ENCODE results near the gene BLTP3B. TPM values are rescaled to one million over a fixed set of nuclear protein-coding genes. Genes with fewer than 3 reads are reported as not detected.
A peak's percentile ranks its signal among the peaks of the same experiment; 100 is the strongest.

Gene BLTP3B
- total and polyA plus RNA-seq, 11 donors = 3.7 to 22.4 (median 16.2) TPM

DNA sequence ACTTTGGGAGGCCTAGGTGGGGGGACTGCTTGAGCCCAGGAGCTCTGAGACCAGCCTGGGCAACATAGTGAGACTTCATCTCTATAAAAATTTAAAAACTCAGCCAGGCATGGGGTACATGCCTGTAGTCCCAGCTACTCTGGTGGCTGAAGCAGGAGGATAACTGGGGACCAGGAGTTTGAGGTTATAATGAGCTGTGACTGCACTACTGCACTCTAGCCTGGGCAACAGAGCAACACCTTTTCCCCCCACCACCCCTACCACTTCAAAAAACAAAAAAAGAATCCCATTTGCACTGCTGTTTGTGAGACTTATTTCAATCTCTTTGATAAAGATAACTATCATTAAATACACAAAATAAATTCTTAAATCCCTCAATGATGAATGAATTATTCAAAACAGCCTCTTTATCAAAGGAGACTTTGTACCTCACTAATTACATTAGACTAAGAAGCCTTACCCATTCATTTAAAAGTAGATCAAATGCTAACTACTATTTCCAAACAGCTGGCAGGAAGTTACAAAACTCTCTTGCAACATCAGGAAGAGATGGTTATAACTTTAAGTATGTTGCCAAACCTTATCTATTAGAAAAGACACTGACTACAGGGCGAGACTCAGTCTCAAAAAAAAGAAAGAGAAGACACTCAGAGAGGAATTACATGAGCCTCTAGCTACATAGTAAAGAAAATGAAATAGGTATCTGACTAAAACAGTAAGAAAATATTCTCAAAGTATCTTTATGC is 14.7 kb downstream of the BLTP3B start:
- H3K9me3 ChIP-seq = peaks cover 0 to 10% (median 0%) of the 10 kb centered on the region in 12 donors
- H3K4me1 ChIP-seq = peaks cover 0 to 38% (median 19%) of the 10 kb centered on the region in 12 donors
- no peak for DNase-seq
- no peak overlapping the region for H3K4me3 ChIP-seq
- TF ChIP-seq POLR2A (IDR thresholded peaks at IDR 0.05) = no peak
- TF ChIP-seq, protein P1, sequence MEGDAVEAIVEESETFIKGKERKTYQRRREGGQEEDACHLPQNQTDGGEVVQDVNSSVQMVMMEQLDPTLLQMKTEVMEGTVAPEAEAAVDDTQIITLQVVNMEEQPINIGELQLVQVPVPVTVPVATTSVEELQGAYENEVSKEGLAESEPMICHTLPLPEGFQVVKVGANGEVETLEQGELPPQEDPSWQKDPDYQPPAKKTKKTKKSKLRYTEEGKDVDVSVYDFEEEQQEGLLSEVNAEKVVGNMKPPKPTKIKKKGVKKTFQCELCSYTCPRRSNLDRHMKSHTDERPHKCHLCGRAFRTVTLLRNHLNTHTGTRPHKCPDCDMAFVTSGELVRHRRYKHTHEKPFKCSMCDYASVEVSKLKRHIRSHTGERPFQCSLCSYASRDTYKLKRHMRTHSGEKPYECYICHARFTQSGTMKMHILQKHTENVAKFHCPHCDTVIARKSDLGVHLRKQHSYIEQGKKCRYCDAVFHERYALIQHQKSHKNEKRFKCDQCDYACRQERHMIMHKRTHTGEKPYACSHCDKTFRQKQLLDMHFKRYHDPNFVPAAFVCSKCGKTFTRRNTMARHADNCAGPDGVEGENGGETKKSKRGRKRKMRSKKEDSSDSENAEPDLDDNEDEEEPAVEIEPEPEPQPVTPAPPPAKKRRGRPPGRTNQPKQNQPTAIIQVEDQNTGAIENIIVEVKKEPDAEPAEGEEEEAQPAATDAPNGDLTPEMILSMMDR (IDR thresholded peaks at IDR 0.05) = no peak
- ATAC-seq = peak; percentile 42 to 81 (median 61)
- no peaks in the 10 kb centered on the region for H3K36me3 ChIP-seq
- intact Hi-C loops (cut with DNase I) = no loop called here
- no peaks in the 10 kb centered on the region for H3K27me3 ChIP-seq
- H3K27ac ChIP-seq = peak overlapping the region in 4 of 12 donors; percentile 5 to 73 (median 39)
- 18 to 32% (median 25%) methylated on average over 1 of the region's 1 CpG for WGBS, 4 donors

DNA sequence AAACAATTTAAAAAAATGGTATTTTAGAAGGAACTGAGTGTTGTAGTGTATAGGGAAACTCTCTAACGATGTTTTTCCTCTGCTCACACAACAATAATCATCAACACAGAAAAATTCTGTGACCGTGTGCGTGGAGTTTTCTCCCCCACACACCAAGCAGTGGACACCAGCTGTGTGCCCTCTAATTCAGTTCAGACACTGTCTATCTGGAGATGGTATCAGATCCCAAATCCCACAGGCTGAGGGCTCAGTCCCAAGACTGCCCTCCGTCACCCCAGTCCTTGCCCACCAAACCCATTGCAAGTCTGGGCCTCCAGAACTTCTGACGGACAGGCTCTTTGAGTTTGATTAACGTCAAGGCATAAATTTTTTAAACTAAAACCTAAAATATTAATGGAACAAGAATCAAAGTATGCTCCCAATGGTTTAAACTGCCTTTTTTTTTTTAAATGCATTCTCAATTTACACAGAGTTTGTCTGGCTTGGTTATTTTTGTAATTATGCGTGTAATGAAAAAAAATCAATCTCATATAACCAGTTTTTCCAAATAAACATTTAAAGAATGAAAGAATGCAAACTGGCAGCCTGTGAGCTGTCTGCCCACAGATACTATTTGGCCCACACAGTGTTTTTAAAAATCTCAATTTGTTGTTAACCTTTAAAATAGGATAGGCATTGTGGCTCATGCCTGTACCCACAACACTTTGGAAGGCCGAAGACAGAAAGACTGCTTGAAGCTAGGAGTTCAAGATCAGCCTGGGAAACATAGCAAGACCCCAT is 19.2 kb downstream of the BLTP3B start:
- H3K27ac ChIP-seq = no peak overlapping the region

DNA sequence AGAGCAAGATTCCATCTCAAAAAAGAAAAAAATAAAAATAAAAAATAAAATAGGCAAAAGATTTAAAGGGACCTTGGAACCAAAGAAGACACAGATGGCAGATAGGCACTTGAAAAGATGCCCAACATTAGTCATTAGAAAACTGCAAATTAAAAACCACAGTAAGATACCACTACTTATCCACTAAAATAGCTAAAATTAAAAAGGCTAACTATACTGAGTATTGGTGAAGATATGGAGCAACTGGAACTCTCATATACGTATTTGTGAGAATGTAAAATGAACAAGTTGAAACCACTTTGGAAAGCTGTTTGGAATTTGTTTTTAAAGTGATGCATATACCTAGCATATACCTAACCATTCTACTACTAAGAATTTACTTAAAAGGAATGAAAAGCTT is 22.3 kb downstream of the BLTP3B start:
- Histone ChIP-seq H3K4me1 (peaks cover 0 to 10% (median 0%) of the 10 kb centered on the region in 12 donors), H3K36me3 (peaks cover 0 to 1% (median 0%) of the 10 kb centered on the region in 9 donors), H3K4me3 (no peak overlapping the region), H3K27ac (no peak overlapping the region), H3K27me3 (no peaks in the 10 kb centered on the region), H3K9me3 (peaks cover 0 to 25% (median 5%) of the 10 kb centered on the region in 12 donors)
- ATAC-seq (no peak), DNase-seq (no peak)
- WGBS, 4 donors = 96 to 100% (median 98%) methylated on average over 1 of the region's 1 CpG
- TF ChIP-seq POLR2A (IDR thresholded peaks at IDR 0.05) = no peak
- TF ChIP-seq, protein P1 (IDR thresholded peaks at IDR 0.05) = no peak
- intact Hi-C loops (cut with DNase I) = no loop called here

More for the DNA sequence above, 19.2 kb downstream of the BLTP3B start:
- Histone ChIP-seq H3K27me3 (no peaks in the 10 kb centered on the region), H3K9me3 (peaks cover 0 to 19% (median 2%) of the 10 kb centered on the region in 12 donors), H3K4me1 (peaks cover 0 to 36% (median 13%) of the 10 kb centered on the region in 12 donors), H3K36me3 (no peaks in the 10 kb centered on the region), H3K4me3 (no peak overlapping the region)
- WGBS, 4 donors = 89 to 93% (median 91%) methylated on average over 8 of the region's 8 CpGs
- no peak for ATAC-seq
- intact Hi-C loops (cut with DNase I) = no loop called here
- no peak for DNase-seq
- TF ChIP-seq, protein P1 (IDR thresholded peaks at IDR 0.05) = no peak
- no peak for TF ChIP-seq POLR2A (IDR thresholded peaks at IDR 0.05)

DNA sequence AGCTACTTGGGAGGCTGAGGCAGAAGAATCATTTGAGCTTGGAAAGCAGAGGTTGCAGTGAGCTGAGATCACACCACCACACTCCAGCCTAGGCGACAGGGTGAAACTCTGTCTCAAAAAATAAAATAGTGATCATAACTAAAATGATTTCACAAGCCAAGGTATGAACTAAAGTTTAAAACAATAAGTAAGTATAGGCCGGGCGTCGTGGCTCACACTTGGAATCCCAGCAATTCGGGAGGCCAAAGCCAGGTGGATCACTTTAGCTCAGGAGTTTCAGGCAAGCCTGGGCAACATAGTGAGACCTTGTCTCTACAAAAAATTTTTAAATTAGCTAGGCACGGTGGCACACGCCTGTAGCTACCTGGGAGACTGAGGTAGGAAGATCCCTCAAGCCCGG is 27.4 kb downstream of the BLTP3B start:
- H3K36me3 ChIP-seq = peaks cover 0 to 7% (median 0%) of the 10 kb centered on the region in 9 donors
- peaks cover 0 to 18% (median 2%) of the 10 kb centered on the region in 12 donors for H3K9me3 ChIP-seq
- no peak overlapping the region for H3K27ac ChIP-seq
- peaks cover 0 to 10% (median 1%) of the 10 kb centered on the region in 12 donors for H3K4me1 ChIP-seq
- ATAC-seq (no peak), DNase-seq (no peak)
- no peaks in the 10 kb centered on the region for H3K27me3 ChIP-seq
- intact Hi-C loops (cut with DNase I) = no loop called here
- no peak for TF ChIP-seq POLR2A (IDR thresholded peaks at IDR 0.05)
- TF ChIP-seq, protein P1 (IDR thresholded peaks at IDR 0.05) = no peak
- H3K4me3 ChIP-seq = no peak overlapping the region
- 95 to 97% (median 97%) methylated on average over 8 of the region's 8 CpGs for WGBS, 4 donors
